ENCODE measurements around the gene HSPA1B.
A peak's percentile ranks its signal among the peaks of the same experiment; 100 is the strongest.
"Not testable (repeated sequence)": the region's sequence is repeated elsewhere in the genome, so short reads cannot be mapped to it uniquely, and the experiment has no call there.

HSPA1B gene

GRCh38 chr6:31861150-31861549 is 33.6 kb downstream of the HSPA1B start:
- DNase-seq, result no peak

GRCh38 chr6:31861919-31862343 is 34.4 kb downstream of the HSPA1B start:
- no peak for DNase-seq

GRCh38 chr6:31862344-31863235 is 35.1 kb downstream of the HSPA1B start, which contains the start of gene NEU1:
Gene NEU1, minus strand, starts transcription at chr6:31862821. Its CDS starts 45 bp downstream, at chr6:31862776.
- peak; percentile 100 for DNase-seq

GRCh38 chr6:31864123-31864562 is 36.6 kb downstream of the HSPA1B start:
- not testable (repeated sequence) for DNase-seq

GRCh38 chr6:31864818-31865204 is 37.3 kb downstream of the HSPA1B start:
- no peak for DNase-seq

GRCh38 chr6:31865205-31866118 is 37.9 kb downstream of the HSPA1B start:
- no peak for DNase-seq

- not testable (repeated sequence) for DNase-seq
Observed at GRCh38 chr6:31868658-31868971, 41.1 kb downstream of the HSPA1B start.

- no peak for DNase-seq
Observed at GRCh38 chr6:31869343-31869742, 41.8 kb downstream of the HSPA1B start.

GRCh38 chr6:31870385-31870921 is 42.9 kb downstream of the HSPA1B start:
- no peak for DNase-seq

- DNase-seq, result no peak
Observed at GRCh38 chr6:31871046-31871659, 43.6 kb downstream of the HSPA1B start.

GRCh38 chr6:31874084-31874670 is 46.6 kb downstream of the HSPA1B start:
- DNase-seq, result no peak

- no peak for DNase-seq
Observed at GRCh38 chr6:31874836-31875572, 47.5 kb downstream of the HSPA1B start.

- DNase-seq, result no peak
Observed at GRCh38 chr6:31875877-31876276, 48.3 kb downstream of the HSPA1B start.

- no peak for DNase-seq
Observed at GRCh38 chr6:31876357-31876756, 48.8 kb downstream of the HSPA1B start.

- no peak for DNase-seq
Observed at GRCh38 chr6:31877125-31877650, 49.6 kb downstream of the HSPA1B start.

- no peak for DNase-seq
Observed at GRCh38 chr6:31877651-31878161, 50.2 kb downstream of the HSPA1B start.

GRCh38 chr6:31878222-31878621 is 50.7 kb downstream of the HSPA1B start:
- no peak for DNase-seq

- no peak for DNase-seq
Observed at GRCh38 chr6:31878726-31879125, 51.2 kb downstream of the HSPA1B start, which contains the start of gene SLC44A4. Gene SLC44A4, minus strand, starts transcription at chr6:31878997. Its CDS starts 17 bp downstream, at chr6:31878980.

GRCh38 chr6:31879143-31879542 is 51.6 kb downstream of the HSPA1B start:
- DNase-seq, result no peak

Data from NCI-H345 (cell line).